ENCODE data around the gene RAET1G. TPM values are rescaled to one million over a fixed set of nuclear protein-coding genes. Genes with fewer than 3 reads are reported as not detected.
"Not testable (repeated sequence)": the region's sequence is repeated elsewhere in the genome, so short reads cannot be mapped to it uniquely, and the experiment has no call there.

RAET1G gene
- total RNA-seq, 2 donors from 2014 or later, result 0.74 TPM; not detected in 1

GRCh38 chr6:149901444-149902140 lies 21.3 kb downstream of the RAET1G start:
- DNase-seq (ENCODE audit: low spot score), result no peak
- intact Hi-C loops (cut with DNase I), result no loop called here

GRCh38 chr6:149900620-149901443 lies 22.1 kb downstream of the RAET1G start:
- no peak for DNase-seq (ENCODE audit: low spot score)
- intact Hi-C loops (cut with DNase I), result no loop called here

GRCh38 chr6:149899926-149900619 lies 22.8 kb downstream of the RAET1G start:
- intact Hi-C loops (cut with DNase I), result no loop called here
- DNase-seq (ENCODE audit: low spot score), result no peak

- DNase-seq (ENCODE audit: low spot score), result no peak
- intact Hi-C loops (cut with DNase I), result no loop called here
Observed at GRCh38 chr6:149899486-149899885, 23.4 kb downstream of the RAET1G start.

GRCh38 chr6:149898966-149899365 lies 24.0 kb downstream of the RAET1G start:
- no peak for DNase-seq (ENCODE audit: low spot score)
- intact Hi-C loops (cut with DNase I), result no loop called here

GRCh38 chr6:149897855-149898744 lies 24.8 kb downstream of the RAET1G start, which contains the start of gene RAET1E:
Gene RAET1E (minus strand): TSS chr6:149898113. CDS start chr6:149890901, 7,212 bp downstream.
- intact Hi-C loops (cut with DNase I), result no loop called here

GRCh38 chr6:149897015-149897697 lies 25.8 kb downstream of the RAET1G start:
- DNase-seq (ENCODE audit: low spot score), result peak; percentile 96
- intact Hi-C loops (cut with DNase I), result no loop called here

More at GRCh38 chr6:149897855-149898744, 24.8 kb downstream of the RAET1G start, which contains the start of gene RAET1E:
- no peak for DNase-seq (ENCODE audit: low spot score)

GRCh38 chr6:149896491-149896890 lies 26.4 kb downstream of the RAET1G start:
- intact Hi-C loops (cut with DNase I), result no loop called here
- DNase-seq (ENCODE audit: low spot score), result no peak

GRCh38 chr6:149895833-149896271 lies 27.1 kb downstream of the RAET1G start:
- no peak for DNase-seq (ENCODE audit: low spot score)
- intact Hi-C loops (cut with DNase I), result no loop called here

- intact Hi-C loops (cut with DNase I), result no loop called here
- peak; percentile 89 for DNase-seq (ENCODE audit: low spot score)
Observed at GRCh38 chr6:149895048-149895590, 27.8 kb downstream of the RAET1G start.

GRCh38 chr6:149891864-149892263 lies 31.1 kb downstream of the RAET1G start:
- DNase-seq (ENCODE audit: low spot score); intact Hi-C loops (cut with DNase I): not testable (repeated sequence)

GRCh38 chr6:149891259-149891658 lies 31.7 kb downstream of the RAET1G start:
- DNase-seq (ENCODE audit: low spot score), result no peak
- intact Hi-C loops (cut with DNase I), result no loop called here

- no peak for DNase-seq (ENCODE audit: low spot score)
- intact Hi-C loops (cut with DNase I), result no loop called here
Observed at GRCh38 chr6:149890629-149891045, 32.3 kb downstream of the RAET1G start.

GRCh38 chr6:149889326-149889725 lies 33.6 kb downstream of the RAET1G start:
- intact Hi-C loops (cut with DNase I), result no loop called here
- DNase-seq (ENCODE audit: low spot score), result no peak

GRCh38 chr6:149888659-149889058 lies 34.3 kb downstream of the RAET1G start:
- DNase-seq (ENCODE audit: low spot score), result no peak
- intact Hi-C loops (cut with DNase I), result no loop called here

- DNase-seq (ENCODE audit: low spot score), result no peak
- intact Hi-C loops (cut with DNase I), result no loop called here
Observed at GRCh38 chr6:149888093-149888492, 34.8 kb downstream of the RAET1G start.

GRCh38 chr6:149887343-149887742 lies 35.6 kb downstream of the RAET1G start:
- no peak for DNase-seq (ENCODE audit: low spot score)
- intact Hi-C loops (cut with DNase I), result no loop called here

GRCh38 chr6:149885888-149886287 lies 37.0 kb downstream of the RAET1G start:
- DNase-seq (ENCODE audit: low spot score), result no peak
- intact Hi-C loops (cut with DNase I), result no loop called here

Measured in posterior vena cava (tissue), 2 donors.